HepG2 (cell line): ENCODE results near the gene GUCA1A.
A peak's percentile ranks its signal among the peaks of the same experiment; 100 is the strongest.

Source experiments
- CTCF ChIP-seq: sonication (generic); formaldehyde crosslinking; IDR thresholded peaks from 2 replicates; pipeline ENCODE4 v1.5.0; 2020; ENCODE audit warnings: mild to moderate bottlenecking, missing genetic modification reagents, moderate library complexity
- ELF1 ChIP-seq: sonication (generic); formaldehyde crosslinking; IDR thresholded peaks from 2 replicates; pipeline ENCODE4 v1.4.0; 2020; ENCODE audit warnings: missing genetic modification reagents
- EP300 ChIP-seq, 3 experiments: sonication (generic) in 1 of 3; formaldehyde crosslinking in 1 of 3; IDR thresholded peaks; 2 replicates each; pipeline versions ENCODE4 v1.5.1 to v1.6.1; 2011 to 2020; ENCODE audit warnings: low read depth in 2 of 3, low read length in 2 of 3, borderline replicate concordance in 1 of 3, improper control_type of control experiment in 1 of 3, mild to moderate bottlenecking in 1 of 3, missing genetic modification reagents in 1 of 3, moderate library complexity in 1 of 3
- NFYB ChIP-seq: sonication (generic); formaldehyde crosslinking; IDR thresholded peaks from 2 replicates; pipeline ENCODE4 v1.4.0; 2020; ENCODE audit warnings: missing genetic modification reagents
- POLR2A ChIP-seq, 2 experiments: IDR thresholded peaks; 2 replicates each; pipeline ENCODE4 v1.6.1; 2011; ENCODE audit warnings: low read depth in 2 of 2, low read length in 2 of 2, mild to moderate bottlenecking in 1 of 2, moderate library complexity in 1 of 2; ENCODE audit not compliant: insufficient read depth in 1 of 2
- TOE1 ChIP-seq: sonication (generic); formaldehyde crosslinking; IDR thresholded peaks from 2 replicates; pipeline ENCODE4 v1.4.0; 2020; ENCODE audit warnings: mild to moderate bottlenecking, missing genetic modification reagents
- ZKSCAN8 ChIP-seq: IDR thresholded peaks from 2 replicates; pipeline ENCODE4 v1.6.1; 2016; ENCODE audit warnings: borderline replicate concordance, missing genetic modification reagents, missing compliant biosample characterization
- ZNF207 ChIP-seq: fragments of 450-650 bp; IDR thresholded peaks from 2 replicates; pipeline ENCODE4 v1.6.1; 2016; ENCODE audit warnings: antibody characterized with exemption, borderline replicate concordance
- ZNF570 ChIP-seq: sonication (generic); formaldehyde crosslinking; IDR thresholded peaks from 2 replicates; pipeline ENCODE4 v1.4.0; 2020; ENCODE audit warnings: mild to moderate bottlenecking, missing genetic modification reagents, borderline replicate concordance

GRCh38 chr6:42179261-42179944, 6.2 kb downstream of the GUCA1A start:
- TF ChIP-seq CTCF (CRISPR knock-in tag): peak; percentile 33
- TF ChIP-seq ZKSCAN8 (CRISPR knock-in tag): no peak
- no peak for TF ChIP-seq EP300 (IDR thresholded peaks at IDR 0.05; ENCODE audit: low read depth in 2 of 2, low read length in 2 of 2)
- TF ChIP-seq EP300 (CRISPR knock-in tag; IDR thresholded peaks at IDR 0.05; ENCODE audit: borderline replicate concordance): no peak
- TF ChIP-seq ZNF570: no peak
- TF ChIP-seq ZNF207: no peak
- no peak for TF ChIP-seq NFYB (CRISPR knock-in tag)
- TF ChIP-seq ELF1 (CRISPR knock-in tag): no peak
- TF ChIP-seq POLR2A (IDR thresholded peaks at IDR 0.05; ENCODE audit: insufficient read depth in 1 of 2, low read depth in 2 of 2, low read length in 2 of 2): no peak
- TF ChIP-seq TOE1 (CRISPR knock-in tag): no peak
